GM21619 (cell line): ENCODE data around the gene AKAP17A.

ENCODE experiments used
- ATAC-seq: cut with Tn5 transposase; IDR thresholded peaks from one replicate; pipeline ENCODE4 v1.9.1; 2021; ENCODE audit not compliant: unreplicated experiment

AKAP17A gene

DNA sequence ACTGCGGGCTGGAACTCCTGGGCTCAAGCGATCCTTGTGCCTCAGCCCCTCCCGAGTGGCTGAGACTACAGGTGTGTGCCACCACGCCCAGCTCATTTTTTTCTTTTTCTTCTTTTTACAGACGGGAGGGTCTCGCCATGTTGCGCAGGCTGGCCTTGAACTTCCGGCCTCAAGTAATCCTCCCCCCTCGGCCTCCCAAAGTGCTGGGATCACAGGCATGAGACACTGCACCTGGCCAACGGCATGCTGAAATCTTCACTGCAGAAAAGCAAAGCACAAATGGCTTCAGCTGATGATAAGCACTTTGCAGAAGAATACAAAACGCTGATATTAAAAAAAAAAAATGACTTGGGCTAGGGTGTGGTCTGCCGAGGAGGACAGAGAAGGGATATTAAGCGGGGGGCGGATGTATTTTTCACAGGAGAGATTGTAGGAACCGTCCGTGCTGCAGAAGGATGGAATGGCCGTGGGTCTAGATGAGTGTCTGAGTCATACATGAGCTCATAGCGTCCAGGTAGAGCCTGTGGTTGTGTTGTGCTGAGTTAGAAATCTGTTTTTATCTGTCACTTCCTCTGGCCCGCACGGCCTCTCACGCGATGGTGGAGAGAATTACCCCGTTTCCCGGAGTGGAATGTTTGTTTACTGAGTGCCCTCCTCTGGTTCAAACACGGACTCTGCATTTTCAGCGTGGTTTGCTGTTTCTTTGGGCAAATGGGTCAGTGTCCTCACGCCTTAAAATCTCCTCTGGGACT is 8.5 kb upstream of the AKAP17A start:
- no peak for ATAC-seq

DNA sequence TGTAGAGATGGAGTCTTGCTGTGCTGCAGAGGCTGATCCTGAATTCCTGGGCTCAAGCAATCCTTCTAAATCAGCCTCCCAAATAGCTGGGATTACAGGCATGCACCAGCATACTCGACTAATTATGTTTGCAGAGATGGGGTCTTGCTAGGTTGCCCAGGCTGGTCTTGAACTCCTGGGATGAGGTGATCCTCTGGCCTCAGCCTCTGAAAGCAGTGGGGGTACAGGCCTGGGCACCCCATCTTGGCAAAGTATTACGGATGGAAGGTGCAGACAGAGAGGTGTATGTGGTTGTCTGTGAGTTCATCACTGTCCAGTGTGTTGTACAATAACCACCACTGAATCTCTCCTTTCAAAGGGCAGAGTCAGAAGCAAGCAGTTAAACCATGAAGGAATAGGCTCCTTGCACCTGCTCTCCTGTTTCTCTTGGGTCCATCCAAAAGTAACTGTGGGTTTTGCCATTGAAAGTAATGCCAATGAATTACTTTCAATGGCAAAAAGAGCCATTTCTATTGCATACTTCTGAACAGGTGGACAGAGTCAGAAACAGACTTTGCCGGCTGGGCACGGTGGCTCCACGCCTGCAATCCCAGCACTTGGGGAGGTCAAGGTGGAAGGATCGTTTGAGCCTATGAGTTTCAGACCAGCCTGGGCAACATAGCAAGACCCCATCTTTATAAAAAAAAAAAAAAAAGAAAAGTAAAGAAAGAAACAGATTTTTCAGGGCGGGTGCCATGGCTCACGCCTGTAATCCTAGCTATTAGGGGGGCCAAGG is 7.0 kb upstream of the AKAP17A start:
- ATAC-seq = no peak

DNA sequence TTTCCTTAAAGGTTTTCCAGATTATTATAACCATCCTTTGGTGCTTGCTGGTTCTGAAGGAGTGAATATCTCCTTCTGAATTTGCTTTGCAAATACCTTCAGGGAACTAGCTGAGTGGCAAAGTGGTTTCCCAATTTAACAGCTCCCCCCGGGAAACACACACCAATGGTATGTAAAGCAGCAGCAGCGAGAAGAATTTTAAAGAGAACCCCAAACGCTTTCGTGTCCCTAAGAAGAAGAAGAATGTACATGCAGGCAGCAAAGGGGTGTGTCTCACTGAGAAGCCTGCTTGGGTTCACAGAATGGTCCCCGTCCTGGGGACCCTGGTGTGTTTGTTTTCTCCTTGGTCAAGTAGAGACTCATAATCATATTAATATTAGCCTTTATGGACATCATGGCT is 4.2 kb upstream of the AKAP17A start:
- no peak for ATAC-seq

DNA sequence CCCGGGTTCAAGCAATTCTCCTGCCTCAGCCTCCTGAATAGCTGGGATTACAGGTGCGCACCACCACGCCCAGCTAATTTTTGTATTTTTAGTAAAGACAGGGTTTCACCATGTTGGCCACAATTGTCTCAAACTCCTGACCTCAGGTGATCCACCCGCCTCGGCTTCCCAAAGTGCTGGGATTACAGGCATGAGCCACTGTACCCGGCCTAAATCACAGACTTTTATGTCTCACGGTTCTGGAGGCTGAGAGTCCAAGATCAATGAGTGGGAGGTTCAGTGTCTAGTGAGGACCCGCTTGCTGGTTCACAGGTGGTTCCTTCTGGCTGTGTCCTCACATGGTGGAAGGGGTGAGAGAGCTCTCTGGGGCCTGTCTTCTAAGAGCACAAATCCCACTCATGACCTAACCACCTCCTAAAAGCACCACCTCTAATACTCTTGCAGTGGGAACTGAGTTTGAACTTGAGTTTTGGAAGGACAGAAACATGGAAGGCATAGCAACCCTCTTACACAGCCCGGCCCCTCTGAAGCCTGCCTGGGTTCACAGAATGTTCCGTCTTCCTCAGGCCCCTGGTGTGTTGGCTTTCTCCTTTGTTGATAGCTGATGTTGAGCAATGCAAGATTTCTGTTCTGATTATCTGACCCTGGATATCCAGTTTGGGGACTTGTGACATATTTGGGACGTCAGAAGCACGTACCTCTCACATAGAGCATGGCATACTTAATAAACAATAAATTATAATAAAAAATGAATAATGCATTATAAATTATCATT is 1.9 kb upstream of the AKAP17A start:
- ATAC-seq = no peak

DNA sequence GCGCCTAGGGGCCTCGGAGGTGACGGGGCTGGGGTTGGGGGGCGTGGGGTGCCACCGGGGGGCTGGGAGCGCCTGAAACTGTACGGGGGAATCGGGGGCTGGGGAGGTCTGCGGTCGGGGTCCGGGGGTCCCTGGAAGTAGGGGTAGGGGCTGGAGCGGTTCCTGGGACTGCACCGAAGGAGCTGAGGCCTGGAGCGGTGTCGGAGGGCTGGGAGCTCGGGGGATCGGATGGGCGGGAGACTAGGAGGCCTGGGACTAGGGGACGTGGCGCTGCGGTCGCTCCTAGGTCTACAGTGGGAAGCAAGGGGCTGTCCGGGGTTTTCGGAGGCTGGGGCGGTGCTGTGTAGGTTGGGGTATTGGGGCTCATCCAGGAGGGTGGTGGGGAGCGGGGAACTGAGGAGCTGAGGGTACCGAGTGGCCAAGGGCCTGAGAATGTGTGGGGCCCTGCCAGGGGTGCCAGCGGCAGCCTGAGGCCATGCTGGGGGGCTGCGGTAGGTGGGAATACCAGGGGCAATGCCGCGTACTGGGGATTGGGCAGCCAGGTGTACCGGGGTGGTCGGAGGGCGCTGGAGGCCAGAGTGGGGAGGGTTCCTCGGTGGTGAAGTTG is 562 bp downstream of the AKAP17A start:
- ATAC-seq = peak; percentile 0

DNA sequence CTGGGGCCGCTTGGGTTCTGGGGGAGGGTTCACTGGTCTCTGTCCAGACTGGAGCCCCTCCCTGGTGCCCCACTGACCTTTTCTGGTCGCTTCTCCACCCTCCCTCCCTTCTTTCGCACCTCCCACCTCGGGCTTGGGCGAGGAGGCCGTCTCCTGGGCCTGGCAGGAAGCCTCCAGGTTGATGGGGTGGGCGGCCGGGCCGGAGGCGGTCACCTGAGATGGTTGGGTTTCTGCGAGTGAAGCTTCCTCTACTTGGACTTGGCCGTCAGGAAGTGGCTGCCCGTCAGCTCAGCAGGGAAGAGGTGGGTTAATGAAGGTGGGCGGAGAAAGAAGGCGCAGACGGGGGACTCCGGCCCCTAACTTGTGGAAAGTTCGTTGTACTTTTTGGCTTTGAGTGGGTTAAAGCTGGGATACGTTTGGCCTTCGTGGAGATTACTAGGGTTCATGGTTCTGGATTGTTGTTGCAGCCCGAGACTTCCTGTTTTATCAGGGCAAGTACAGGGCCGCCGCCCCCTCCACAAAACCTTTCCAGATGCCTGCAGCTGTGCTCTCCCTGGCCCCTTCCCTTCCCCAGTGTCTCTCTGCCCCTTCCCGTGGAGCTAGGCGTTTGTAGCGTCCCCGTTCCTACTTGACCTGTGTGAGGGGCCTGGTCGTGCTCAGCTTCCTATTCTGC is 1.2 kb downstream of the AKAP17A start:
- peak; percentile 45 for ATAC-seq

DNA sequence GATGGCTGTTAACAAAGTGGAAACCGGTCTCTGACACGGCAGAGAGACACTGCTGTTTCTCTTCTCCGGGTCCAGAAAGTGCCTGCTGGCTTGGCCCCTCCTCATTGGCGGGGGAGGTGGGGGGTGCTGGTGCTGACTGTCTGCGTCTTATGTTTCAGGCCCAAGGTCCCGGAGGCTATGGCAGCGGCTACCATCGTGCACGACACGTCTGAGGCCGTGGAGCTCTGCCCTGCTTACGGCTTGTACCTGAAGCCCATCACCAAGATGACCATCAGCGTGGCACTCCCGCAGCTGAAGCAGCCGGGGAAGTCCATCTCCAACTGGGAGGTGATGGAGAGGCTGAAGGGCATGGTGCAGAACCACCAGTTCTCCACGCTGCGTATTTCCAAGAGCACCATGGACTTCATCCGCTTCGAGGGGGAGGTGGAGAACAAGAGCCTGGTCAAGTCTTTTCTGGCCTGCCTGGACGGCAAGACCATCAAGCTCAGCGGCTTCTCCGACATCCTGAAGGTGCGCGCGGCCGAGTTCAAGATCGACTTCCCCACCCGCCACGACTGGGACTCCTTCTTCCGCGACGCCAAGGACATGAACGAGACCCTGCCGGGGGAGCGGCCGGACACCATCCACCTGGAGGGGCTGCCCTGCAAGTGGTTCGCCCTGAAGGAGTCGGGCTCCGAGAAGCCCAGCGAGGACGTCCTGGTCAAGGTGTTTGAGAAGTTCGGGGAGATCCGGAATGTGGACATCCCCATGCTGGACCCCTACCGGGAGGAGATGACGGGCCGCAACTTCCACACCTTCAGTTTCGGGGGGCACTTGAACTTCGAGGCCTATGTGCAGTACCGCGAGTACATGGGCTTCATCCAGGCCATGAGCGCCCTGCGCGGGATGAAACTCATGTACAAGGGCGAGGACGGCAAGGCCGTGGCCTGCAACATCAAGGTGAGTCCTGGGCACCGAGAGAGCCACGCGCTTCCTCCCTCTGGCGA is 2.2 kb downstream of the AKAP17A start:
- ATAC-seq = no peak

DNA sequence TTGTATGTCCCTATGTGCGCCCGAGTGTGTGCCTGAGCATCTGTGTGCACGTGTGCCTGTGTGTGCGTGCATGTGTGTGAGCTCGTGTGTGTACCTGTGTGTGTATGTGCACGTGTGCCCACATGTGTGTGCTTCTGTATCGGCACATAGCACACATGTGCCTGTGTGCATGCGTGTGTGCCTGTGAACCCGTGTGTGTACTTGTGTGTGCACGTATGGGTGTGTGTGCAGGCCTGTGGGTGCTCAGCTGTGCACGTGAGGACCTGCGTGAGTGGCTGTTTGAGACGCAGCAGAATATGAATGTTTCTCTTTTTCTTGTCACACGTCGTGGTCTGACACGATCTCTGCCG is 4.3 kb downstream of the AKAP17A start:
- ATAC-seq = no peak

DNA sequence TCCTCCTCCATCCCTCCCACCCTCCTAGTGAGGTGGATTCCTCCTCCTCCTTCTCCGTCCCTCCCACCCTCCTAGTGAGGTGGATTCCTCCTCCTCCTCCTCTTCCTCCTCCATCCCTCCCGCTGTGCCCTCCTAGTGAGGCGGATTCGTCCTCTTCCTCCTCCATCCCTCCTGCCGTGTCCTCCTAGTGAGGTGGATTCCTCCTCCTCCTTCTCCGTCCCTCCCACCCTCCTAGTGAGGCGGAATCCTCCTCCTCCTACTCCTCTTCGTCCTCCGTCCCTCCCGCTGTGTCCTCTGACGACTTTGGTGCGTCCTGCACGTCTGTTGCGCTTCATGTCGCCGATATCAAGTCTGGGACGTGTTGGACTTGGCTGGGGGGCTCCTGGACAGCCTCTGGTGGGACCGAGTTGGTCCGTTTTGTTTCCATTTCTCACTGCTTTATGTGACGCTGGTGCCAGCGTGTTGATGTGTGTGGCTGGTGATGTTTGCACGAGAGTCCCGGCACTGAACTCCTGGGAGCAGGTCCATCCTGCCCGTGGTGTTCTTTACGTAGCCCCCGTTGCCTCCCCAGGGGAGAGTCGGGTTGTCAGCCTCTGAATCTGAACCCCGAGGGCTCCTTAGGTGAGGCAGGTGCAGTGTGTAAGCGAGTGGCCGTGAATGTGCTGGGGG is 5.4 kb downstream of the AKAP17A start:
- no peak for ATAC-seq

DNA sequence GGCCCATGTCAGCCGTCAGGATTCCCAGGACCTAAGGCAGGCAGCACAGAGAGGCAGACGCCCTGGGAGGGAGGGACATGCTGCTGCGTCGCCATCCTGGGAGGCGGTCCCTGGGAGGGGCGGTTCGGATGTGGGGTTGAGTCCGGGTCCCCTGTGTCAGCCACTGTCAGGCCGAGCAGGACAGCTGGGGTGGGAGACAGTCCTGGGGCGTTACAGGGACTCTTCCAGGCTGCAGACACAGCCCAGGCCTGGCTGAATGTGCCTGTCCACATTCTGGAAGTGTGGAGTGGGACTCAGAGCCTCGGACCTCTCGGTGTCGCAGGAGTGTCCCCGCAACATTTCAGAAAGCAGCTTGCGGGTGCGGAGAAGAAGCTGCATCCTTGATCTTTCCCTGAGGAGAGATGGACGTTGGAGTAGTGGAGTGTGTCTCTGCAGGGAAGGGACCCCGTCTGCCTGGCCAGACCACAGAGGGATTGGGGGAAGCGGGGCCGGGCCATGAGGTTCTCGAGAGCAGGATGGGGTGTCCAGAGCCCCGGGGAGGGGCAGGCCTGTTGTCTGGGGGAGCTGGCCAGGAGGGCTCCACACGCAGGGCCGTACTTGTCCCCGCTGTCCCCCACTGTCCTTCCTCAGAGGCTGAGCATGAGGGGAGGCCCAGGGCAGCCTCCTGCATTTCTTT is 6.1 kb downstream of the AKAP17A start:
- no peak for ATAC-seq

DNA sequence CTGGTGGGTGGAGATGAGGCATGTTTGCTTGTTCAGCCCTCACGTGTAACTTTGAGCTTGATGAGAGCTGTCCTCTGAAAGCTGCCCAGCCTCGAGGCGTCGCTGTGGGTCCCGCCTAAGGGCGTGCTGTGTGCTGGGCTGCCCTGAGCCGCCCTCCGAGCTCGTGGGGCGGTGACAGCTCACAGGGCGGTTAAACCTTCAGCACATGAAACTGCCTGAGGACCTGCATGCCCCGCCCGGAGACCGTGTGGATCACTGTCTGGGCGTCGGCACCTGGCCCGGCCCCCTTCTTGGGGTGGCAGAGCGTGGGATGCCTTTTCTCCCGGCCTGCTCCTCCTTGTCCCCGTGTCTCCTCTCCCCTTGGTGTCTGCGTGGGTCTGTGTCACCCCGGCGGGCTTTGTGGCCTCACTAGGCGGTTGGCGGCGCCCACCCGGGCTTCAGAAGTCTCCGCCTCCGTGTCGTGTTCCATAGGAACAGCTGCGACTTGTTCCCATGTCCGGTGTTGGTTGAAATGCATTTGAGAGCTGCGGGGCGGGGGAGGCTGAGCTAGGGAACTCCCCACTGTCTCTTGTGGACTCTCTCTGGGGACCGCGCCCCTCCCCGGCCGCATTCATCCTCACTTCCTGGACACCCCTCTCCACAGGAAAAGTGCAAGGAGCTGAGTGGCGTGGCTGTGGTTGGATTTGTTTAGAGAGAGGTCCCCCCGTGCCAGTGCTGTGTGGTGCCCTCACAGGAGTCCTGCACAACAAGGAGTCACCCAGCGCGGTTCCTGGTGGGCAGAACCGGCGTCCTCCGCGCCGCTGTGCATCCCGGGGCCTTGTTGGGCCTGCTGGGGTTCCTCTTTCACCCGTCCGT is 6.8 kb downstream of the AKAP17A start:
- ATAC-seq = no peak

DNA sequence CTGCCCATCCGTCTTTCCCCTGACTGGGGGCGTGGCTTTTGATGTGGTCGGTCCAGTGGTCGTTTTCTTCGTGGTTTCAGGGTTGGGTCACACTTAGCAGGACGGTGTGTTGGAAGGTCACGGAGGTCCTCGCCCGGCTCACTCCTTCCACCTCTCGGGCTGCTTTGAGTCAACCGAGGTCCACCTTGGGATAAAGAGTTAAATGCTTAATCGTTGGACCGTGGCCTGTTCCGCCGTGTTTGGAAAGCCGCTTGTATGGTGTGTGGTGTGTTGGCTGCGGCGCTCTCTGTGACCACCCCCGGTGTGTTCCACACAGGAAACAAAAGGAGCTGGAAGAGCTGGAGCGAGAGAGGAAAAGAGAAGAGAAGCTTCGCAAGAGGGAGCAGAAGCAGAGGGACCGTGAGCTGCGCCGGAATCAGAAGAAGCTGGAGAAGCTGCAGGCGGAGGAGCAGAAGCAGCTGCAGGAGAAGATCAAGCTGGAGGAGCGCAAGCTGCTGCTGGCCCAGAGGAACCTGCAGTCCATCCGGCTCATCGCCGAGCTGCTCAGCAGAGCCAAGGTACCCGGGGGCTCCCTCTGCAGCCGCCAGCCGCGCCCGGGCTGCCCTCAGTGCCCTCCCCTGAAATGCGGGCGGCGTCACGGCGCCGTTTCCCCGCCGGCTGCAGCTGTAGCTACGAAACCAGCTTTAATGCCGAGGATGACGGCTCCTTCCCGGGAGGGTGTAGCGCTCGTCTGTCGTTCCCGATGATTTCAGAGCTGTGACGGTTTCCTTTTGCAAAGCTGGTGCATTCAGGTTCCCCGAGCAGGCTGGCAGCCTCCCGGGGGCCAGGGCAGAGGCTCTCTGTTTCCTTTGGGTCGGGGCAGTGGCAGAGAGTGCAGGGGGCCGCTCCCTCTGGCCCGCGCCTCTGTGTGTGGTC is 7.7 kb downstream of the AKAP17A start:
- ATAC-seq = no peak

DNA sequence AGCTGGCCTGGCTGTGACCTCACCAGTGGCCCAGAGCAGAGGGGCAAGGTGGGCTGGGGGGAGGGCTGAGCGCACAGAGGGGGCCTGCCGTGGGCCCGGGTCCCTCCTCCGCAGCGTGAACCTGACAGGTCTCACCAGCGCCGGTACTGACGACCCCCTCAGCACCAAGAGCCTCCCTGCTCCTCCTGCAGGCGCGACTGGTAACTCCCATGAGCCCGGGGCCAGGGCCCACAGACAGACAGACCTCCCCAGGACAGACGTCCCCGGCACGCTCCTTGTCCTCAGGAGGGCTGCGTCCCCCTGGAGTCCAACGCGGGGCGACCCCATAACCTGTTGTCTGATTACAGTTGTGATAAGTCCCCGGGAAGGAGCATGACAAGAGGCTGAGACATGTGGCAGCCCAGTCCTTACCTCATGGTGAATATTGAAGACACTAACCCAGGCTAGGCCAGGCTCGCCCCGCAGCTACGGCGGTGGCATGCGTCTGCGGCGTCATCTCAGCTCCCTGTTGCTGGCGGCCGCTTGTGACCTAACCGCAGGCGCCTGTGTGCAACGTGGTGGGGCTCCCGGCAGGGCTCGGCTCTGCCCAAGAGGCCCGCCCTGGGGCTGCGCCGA is 8.5 kb downstream of the AKAP17A start:
- no peak for ATAC-seq

DNA sequence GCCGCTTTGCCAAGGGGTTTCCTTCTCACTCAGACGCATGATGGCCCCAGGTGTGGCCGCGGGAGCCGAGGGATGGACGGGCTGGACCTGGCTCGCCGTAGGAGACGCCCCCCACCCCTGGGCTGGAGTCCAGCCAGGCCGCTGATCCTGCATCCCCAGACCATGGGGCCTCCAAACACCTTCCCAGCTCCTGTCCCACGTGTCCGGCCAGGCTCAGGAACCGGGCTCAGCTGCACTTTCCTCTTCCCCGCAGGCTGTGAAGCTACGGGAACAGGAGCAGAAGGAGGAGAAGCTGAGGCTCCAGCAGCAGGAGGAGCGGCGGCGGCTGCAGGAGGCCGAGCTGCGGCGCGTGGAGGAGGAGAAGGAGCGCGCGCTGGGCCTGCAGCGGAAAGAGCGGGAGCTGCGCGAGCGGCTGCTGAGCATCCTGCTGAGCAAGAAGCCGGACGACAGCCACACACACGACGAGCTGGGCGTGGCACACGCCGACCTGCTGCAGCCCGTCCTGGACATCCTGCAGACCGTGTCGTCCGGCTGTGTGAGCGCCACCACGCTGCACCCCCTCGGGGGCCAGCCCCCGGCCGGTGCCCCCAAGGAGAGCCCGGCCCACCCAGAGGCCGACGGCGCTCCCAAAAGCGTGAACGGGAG is 9.1 kb downstream of the AKAP17A start:
- no peak for ATAC-seq

DNA sequence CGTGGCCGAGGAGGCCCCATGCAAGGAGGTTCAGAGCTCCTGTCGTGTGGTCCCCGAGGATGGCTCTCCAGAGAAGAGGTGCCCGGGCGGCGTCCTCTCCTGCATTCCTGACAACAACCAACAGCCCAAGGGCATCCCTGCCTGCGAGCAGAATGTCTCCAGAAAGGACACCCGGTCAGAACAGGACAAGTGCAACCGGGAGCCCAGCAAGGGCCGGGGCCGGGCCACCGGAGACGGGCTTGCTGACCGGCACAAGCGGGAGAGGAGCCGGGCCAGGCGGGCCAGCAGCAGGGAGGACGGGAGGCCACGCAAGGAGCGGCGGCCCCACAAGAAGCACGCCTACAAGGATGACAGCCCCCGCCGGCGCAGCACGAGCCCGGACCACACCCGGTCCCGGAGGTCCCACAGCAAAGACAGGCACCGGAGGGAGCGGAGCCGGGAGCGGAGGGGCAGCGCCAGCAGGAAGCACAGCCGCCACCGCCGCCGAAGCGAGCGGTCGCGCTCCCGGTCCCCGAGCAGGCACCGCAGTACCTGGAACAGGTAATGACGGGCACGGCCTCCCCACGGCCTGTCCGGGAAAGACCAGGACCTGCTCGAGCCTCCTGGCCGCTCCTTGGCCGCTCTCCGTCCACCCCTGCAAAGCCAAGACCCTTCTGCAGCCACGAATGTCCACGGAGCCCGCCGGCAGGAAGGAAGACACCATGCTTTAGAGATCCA is 9.8 kb downstream of the AKAP17A start:
- ATAC-seq = no peak
